COLO668 (cell line): Measurements from ENCODE around the gene THSD4.

Source experiments
- DNase-seq: peaks from one replicate; lab custom pipeline; 2025; ENCODE audit not compliant: unreplicated experiment; lab: John Stamatoyannopoulos, UW

Gene THSD4

GRCh38 chr15:71341811-71342550 is 226.7 kb downstream of the THSD4 start:
- no peak for DNase-seq

GRCh38 chr15:71342658-71343057 is 227.4 kb downstream of the THSD4 start:
- DNase-seq: no peak

GRCh38 chr15:71344316-71344715 is 229.0 kb downstream of the THSD4 start:
- DNase-seq: no peak

- no peak for DNase-seq
These were observed 229.9 kb downstream of the THSD4 start for GRCh38 chr15:71345186-71345585.

GRCh38 chr15:71346464-71346863 is 231.2 kb downstream of the THSD4 start:
- DNase-seq: no peak

- DNase-seq: no peak
These were observed 233.3 kb downstream of the THSD4 start for GRCh38 chr15:71348597-71348996.

- DNase-seq: no peak
These were observed 234.1 kb downstream of the THSD4 start for GRCh38 chr15:71349336-71349735.

- no peak for DNase-seq
These were observed 234.7 kb downstream of the THSD4 start for GRCh38 chr15:71349736-71350526.

- DNase-seq: no peak
These were observed 235.5 kb downstream of the THSD4 start for GRCh38 chr15:71350622-71351378.

GRCh38 chr15:71352125-71352524 is 236.9 kb downstream of the THSD4 start:
- no peak for DNase-seq

GRCh38 chr15:71352765-71353164 is 237.5 kb downstream of the THSD4 start:
- no peak for DNase-seq

GRCh38 chr15:71353171-71353570 is 237.9 kb downstream of the THSD4 start:
- DNase-seq: no peak

GRCh38 chr15:71355268-71355667 is 240.0 kb downstream of the THSD4 start:
- no peak for DNase-seq

- no peak for DNase-seq
These were observed 242.1 kb downstream of the THSD4 start for GRCh38 chr15:71357321-71357732.

GRCh38 chr15:71357967-71358366 is 242.7 kb downstream of the THSD4 start:
- DNase-seq: no peak

- DNase-seq: no peak
These were observed 244.0 kb downstream of the THSD4 start for GRCh38 chr15:71359246-71359645.

GRCh38 chr15:71362556-71362955 is 247.3 kb downstream of the THSD4 start:
- DNase-seq: no peak

- no peak for DNase-seq
These were observed 248.0 kb downstream of the THSD4 start for GRCh38 chr15:71362987-71363968.

GRCh38 chr15:71364117-71364584 is 248.9 kb downstream of the THSD4 start:
- peak; percentile 53 for DNase-seq

- DNase-seq: no peak
These were observed 251.3 kb downstream of the THSD4 start for GRCh38 chr15:71366522-71366921.
